Tongue (tissue), 2 donors: ENCODE measurements around the gene CD84. TPM values are rescaled to one million over a fixed set of nuclear protein-coding genes. Genes with fewer than 3 reads are reported as not detected.
"Not testable (repeated sequence)": the region's sequence is repeated elsewhere in the genome, so short reads cannot be mapped to it uniquely, and the experiment has no call there.

Source experiments
- DNase-seq: peaks from one replicate; pipeline ENCODE4 v3.0.0-alpha.2; 2015
- total RNA-seq: library from RNA; depleted of rRNA; stranded (reverse); fragments of >200 nt; gene quantifications from one replicate; pipeline ENCODE4 v1.2.3, GENCODE V29; 2014

Gene CD84
- total RNA-seq, 1 donor from 2014 or later = 3.2 TPM

GRCh38 chr1:160570840-160571239, 8.5 kb downstream of the CD84 start:
- DNase-seq = no peak

DNA sequence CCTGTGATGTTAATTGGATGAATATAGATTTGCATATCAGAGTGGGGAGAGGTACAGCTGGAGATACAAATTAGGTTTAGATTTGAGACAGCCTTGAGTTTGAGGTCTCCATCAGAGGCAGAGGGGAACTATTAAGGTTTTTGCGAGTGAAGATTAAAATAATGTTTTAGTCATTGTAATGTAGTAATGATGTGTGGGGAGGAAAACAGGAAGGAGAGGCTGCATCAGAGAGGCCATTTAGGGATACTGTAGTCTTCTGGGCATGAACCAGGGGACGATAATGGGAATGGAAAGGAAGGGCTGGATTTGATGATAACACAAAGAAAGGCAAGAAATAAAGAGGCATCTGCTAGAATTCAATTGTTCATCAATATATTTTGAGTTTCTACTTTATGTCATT, 9.5 kb downstream of the CD84 start:
- DNase-seq = no peak

GRCh38 chr1:160567858-160568682, 11.2 kb downstream of the CD84 start:
- no peak for DNase-seq

GRCh38 chr1:160567341-160567740, 12.0 kb downstream of the CD84 start:
- no peak for DNase-seq

- no peak for DNase-seq
These were observed 13.7 kb downstream of the CD84 start for GRCh38 chr1:160565564-160565963.

DNA sequence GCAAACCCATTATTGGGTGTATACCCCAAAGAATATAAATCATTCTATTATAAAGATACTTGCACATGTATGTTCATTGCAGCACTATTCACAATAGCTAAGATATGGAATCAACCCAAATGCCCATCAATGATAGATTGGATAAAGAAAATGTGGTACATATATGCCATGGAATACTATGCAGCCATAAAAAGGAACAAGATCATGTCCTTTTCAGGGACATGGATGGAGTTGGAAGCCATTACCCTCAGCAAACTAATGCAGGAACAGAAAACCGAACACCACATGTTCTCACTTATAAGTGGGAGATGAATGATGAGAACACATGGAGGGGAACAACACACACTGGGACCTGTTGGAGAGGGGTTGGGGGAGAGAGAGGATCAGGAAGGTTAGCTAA, 16.1 kb downstream of the CD84 start:
- not testable (repeated sequence) for DNase-seq

DNA sequence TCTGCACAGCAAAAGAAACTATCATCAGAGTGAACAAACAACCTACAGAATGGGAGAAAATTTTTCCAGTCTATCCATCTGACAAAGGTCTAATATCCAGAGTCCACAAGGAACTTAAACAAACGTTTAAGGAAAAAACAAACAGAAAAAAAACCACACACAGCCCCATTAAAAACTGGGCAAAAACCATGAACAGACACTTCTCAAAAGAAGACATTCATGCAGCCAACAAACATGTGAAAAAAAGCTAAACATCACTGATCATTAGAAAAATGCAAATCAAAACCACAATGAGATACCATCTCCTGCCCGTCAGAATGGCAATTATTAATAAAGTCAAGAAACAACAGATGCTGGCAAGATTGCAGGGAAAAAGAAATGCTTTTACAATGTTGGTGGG, 16.6 kb downstream of the CD84 start:
- DNase-seq = not testable (repeated sequence)

GRCh38 chr1:160560806-160561205, 18.5 kb downstream of the CD84 start:
- DNase-seq = no peak

DNA sequence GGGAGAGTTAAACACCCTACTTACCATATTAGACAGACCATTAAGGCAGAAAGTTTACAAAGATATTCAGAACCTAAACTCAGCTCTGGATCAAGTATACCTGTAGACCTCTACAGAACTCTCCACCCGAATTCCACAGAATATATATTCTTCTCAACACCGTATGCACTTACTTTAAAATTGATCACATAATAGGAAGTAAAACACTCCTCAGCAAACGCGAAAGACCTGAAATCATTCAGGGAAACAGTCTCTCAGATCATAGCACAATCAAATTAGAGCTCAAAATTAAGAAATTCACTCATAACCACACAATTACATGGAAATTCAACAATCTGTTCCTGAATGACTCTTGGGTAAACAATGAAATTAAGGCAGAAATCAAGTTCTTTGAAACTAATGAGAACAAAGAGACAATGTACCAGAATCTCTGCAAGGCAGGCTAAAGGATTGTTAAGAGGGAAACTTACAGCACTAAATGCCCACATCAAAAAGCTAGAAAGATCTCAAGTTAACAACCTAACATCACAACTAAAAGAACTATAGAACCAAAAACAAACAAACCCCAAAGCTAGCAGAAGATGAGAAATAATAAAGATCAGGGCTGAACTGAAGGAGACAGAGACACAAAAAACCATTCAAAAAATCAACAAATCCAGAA, 19.1 kb downstream of the CD84 start:
- DNase-seq = no peak

GRCh38 chr1:160559437-160559836, 19.9 kb downstream of the CD84 start:
- DNase-seq = not testable (repeated sequence)

GRCh38 chr1:160558660-160559380, 20.5 kb downstream of the CD84 start:
- no peak for DNase-seq

- DNase-seq = no peak
These were observed 25.5 kb downstream of the CD84 start for GRCh38 chr1:160553778-160554177.

DNA sequence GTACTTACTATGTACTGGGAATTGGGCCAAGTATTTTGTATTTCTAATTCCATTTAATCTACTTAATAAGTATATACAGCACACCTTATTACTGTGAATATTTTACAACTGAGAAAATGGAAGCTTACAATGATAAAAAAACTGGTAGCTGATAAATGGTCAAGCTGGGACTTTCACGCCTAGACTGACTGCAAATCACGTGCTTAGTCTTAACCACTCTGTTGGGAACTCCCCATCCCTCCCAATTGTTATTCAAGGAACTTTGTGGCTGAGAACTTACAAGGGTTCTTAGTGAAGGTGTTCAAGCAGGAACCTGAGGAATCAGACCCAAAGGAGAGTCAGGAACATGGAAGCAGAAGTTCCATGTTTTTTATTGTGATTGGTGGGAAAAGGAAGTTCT, 26.9 kb downstream of the CD84 start:
- no peak for DNase-seq

GRCh38 chr1:160550572-160551034, 28.7 kb downstream of the CD84 start:
- no peak for DNase-seq

DNA sequence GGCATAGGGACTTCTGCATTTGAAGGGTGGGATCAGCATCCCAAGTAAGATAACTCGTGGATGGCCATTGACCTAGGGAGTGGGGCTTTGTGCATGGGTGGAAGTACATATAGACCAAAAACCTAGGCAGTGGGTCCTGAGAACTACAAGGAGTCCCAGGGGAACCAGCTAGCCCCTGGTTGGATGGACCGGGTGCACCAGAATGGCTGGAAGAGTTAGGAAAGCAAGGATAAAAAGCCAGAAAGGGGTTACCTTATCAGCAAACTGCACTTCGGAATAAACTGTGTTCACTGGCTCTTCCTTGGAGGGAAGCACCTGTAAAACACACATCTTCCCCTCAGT, 29.7 kb downstream of the CD84 start:
- no peak for DNase-seq

- DNase-seq = no peak
These were observed 30.2 kb downstream of the CD84 start for GRCh38 chr1:160548960-160549664.

GRCh38 chr1:160548183-160548582, 31.1 kb downstream of the CD84 start:
- DNase-seq = no peak

DNA sequence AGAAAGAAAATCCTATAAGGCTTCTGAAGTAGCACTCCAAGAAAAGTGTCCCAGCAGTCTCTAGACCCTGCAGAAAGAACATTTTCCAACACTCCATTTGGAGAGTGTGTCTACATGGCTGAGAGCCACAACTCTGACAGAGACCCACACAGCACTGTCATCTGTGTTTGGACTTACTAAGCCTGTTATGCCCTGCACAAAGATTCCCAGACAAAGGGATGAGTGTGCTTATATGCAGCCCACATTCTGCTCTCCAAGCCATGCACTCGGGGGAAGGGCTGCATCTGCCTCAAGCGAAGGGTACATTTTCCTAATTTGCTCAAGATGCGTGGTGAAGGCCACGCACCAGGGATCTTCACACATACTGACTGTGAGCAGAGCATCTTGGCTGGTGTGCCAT, 31.9 kb downstream of the CD84 start:
- DNase-seq = no peak

DNA sequence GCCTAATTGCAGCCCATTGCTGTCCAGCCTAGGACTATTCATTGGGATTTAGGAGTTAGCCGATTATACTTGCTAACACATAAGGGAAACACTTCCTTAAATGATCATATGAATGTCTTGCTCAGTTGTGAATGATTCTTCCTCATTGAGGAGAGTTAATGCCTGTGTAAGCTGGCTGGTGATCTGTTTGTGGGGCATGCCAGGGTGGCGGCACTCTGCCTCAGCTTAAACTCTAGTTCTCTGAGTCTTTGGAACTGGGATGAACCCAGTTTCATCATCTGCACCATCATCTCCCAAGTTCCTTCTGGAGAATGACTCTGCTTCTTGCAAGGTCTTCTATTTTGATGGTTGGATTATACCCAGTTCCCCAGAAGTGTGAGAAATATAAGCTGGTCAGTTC, 32.4 kb downstream of the CD84 start:
- DNase-seq = no peak

GRCh38 chr1:160544647-160545046, 34.6 kb downstream of the CD84 start:
- DNase-seq = no peak

DNA sequence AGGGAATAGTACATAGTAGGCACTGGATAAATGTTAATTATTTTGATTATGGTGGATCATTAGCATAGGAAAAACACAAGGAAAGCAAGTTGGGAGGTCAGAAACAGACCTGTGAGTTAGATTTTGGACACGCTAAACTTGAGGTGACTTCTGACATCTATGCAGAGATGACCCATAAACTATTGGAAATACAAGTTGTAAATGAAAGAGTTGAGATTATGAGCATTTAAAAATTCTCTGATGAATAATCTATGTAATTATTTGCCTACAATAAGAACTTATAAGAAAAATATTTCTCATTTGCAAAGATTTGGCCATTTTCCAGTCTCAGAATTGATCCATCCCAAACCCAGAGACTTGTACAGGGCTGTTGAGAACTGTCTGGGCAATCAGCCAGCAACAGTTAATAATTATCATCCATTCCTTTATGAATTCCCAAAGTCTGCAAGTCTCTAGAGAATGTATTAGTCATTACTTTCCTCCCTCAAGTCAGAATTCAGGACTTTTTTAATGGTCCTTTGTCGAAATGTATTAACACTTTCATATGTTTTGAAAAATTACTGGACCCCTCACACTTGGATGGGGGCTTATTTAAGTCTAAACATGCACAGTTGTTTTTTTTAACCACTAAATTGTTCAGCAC, 36.9 kb downstream of the CD84 start:
- no peak for DNase-seq
